Activated T-helper 2 cell treated with anti-CD3 and anti-CD28 coated beads, Interferon-gamma antibody, Interleukin-2, Interleukin-4, amounts not matched to agents 10 μg/mL and 5 μg/mL and 100 μg/mL, durations not matched to agents 14 hours and 24 hours and 36 hours (primary cell): ENCODE results near the gene TARM1. TPM values are rescaled to one million over a fixed set of nuclear protein-coding genes. Genes with fewer than 3 reads are reported as not detected.
"Not testable (repeated sequence)": the region's sequence is repeated elsewhere in the genome, so short reads cannot be mapped to it uniquely, and the experiment has no call there.

Experiments
- DNase-seq: peaks from one replicate; pipeline ENCODE4 v3.0.0; 2021; ENCODE audit warnings: low spot score
- H3K27ac Mint-ChIP-seq: one replicate; pipeline ENCODE4 v1.8.0; 2021; ENCODE audit warnings: mixed read lengths
- H3K27me3 Mint-ChIP-seq: one replicate; pipeline ENCODE4 v1.8.0; 2021; ENCODE audit warnings: low read depth, mixed read lengths
- H3K36me3 Mint-ChIP-seq: one replicate; pipeline ENCODE4 v1.8.0; 2021; ENCODE audit warnings: low read depth, mixed read lengths
- H3K4me1 Mint-ChIP-seq: one replicate; pipeline ENCODE4 v1.8.0; 2021; ENCODE audit warnings: low read depth, mixed read lengths
- H3K4me3 Mint-ChIP-seq: one replicate; pipeline ENCODE4 v1.8.0; 2021; ENCODE audit warnings: low read depth, mild to moderate bottlenecking, moderate library complexity, mixed read lengths
- H3K9me3 Mint-ChIP-seq: one replicate; pipeline ENCODE4 v1.8.0; 2021; ENCODE audit warnings: mixed read lengths
- intact Hi-C: fragments of 100-400 bp; cut with micrococcal nuclease; formaldehyde crosslinking; loops from one replicate; pipeline ENCODE4 v1.15.1; 2023
- total RNA-seq: library from RNA; stranded (reverse); gene quantifications from 2 replicates; pipeline ENCODE4 v1.2.3, GENCODE V29; 2022

Gene TARM1
- total RNA-seq, 1 donor from 2014 or later: not detected

DNA sequence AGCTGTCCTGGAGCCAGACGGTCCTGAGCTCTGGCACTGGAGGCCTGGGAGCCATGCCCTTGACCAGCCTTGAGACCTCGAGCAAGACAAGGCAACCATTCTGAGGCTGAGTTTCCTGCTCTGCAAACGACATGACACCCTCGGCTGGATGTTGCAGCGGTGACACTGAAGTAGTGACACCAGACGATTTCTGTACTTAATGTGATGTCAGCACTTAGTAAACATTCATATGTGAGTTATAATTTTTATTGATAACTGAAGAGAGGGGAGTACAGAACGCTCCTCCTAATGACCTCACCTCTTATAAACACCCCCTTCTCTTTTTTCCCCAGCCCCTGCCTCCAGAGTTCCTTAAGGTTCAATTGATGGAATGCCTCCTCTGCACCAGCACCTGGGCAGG, 27.3 kb upstream of the TARM1 start:
- no peaks in the 10 kb centered on the region for H3K27me3 Mint-ChIP-seq

GRCh38 chr19:54107876-54108490, 26.8 kb upstream of the TARM1 start:
- Mint-ChIP-seq H3K36me3 (peaks cover 57% of the 10 kb centered on the region), H3K27ac (no peak overlapping the region), H3K4me1 (peaks cover 3% of the 10 kb centered on the region), H3K9me3 (no peaks in the 10 kb centered on the region), H3K27me3 (no peaks in the 10 kb centered on the region), H3K4me3 (no peak overlapping the region)
- intact Hi-C loops: no loop called here
- no peak for DNase-seq

More for the DNA sequence above, 27.3 kb upstream of the TARM1 start:
- Mint-ChIP-seq H3K4me1 (peaks cover 4% of the 10 kb centered on the region), H3K27ac (no peak overlapping the region), H3K9me3 (no peaks in the 10 kb centered on the region), H3K4me3 (no peak overlapping the region), H3K36me3 (peaks cover 63% of the 10 kb centered on the region)
- no peak for DNase-seq
- intact Hi-C loops: no loop called here

DNA sequence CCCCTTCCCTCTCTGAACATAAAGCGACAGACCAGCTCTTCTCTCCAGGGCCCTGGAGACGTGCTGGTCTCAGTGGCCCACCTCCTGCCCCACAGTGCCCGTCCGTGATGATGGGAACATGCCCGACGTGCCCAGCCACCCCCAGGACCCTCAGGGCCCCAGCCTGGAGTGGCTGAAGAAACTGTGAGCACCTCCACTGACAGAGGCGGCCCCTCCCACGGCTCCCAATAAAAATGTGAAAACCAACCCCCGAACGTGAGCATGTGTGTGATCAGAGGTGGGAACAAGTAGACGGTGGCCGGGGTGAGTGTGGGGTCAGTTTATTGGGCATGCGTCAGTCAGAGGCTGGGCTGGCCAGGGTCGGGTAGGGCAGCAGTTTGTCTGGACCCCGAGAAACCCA, 25.6 kb upstream of the TARM1 start:
- no peaks in the 10 kb centered on the region for H3K9me3 Mint-ChIP-seq
- peaks cover 53% of the 10 kb centered on the region for H3K36me3 Mint-ChIP-seq
- no peak for DNase-seq
- H3K27ac Mint-ChIP-seq: no peak overlapping the region
- H3K27me3 Mint-ChIP-seq: no peaks in the 10 kb centered on the region
- no peak overlapping the region for H3K4me3 Mint-ChIP-seq
- H3K4me1 Mint-ChIP-seq: peaks cover 8% of the 10 kb centered on the region
- intact Hi-C loops: no loop called here

DNA sequence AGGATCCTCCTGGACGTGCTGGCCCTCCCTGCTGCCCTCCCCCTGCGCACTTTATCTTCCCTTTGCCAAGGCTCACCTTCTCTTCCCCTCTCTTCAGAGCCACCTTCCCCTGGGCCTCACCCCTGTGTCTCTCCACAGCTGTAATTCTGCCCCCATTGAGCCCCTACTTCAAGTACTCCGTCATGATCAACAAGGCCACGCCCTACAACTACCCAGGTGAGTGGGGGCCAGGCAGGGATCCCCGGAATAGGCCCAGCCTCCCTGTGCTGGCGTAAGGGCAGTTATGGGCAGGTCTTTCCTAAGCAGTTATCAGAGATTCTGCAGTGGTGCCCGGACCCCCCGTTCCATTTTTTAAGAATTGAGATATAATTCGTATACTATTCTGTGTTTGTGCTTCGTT, 24.6 kb upstream of the TARM1 start:
- no peaks in the 10 kb centered on the region for H3K27me3 Mint-ChIP-seq
- DNase-seq: no peak
- H3K27ac Mint-ChIP-seq: no peak overlapping the region
- peaks cover 8% of the 10 kb centered on the region for H3K4me1 Mint-ChIP-seq
- intact Hi-C loops: no loop called here
- H3K9me3 Mint-ChIP-seq: no peaks in the 10 kb centered on the region
- peaks cover 50% of the 10 kb centered on the region for H3K36me3 Mint-ChIP-seq
- H3K4me3 Mint-ChIP-seq: peak overlapping the region; percentile 15

DNA sequence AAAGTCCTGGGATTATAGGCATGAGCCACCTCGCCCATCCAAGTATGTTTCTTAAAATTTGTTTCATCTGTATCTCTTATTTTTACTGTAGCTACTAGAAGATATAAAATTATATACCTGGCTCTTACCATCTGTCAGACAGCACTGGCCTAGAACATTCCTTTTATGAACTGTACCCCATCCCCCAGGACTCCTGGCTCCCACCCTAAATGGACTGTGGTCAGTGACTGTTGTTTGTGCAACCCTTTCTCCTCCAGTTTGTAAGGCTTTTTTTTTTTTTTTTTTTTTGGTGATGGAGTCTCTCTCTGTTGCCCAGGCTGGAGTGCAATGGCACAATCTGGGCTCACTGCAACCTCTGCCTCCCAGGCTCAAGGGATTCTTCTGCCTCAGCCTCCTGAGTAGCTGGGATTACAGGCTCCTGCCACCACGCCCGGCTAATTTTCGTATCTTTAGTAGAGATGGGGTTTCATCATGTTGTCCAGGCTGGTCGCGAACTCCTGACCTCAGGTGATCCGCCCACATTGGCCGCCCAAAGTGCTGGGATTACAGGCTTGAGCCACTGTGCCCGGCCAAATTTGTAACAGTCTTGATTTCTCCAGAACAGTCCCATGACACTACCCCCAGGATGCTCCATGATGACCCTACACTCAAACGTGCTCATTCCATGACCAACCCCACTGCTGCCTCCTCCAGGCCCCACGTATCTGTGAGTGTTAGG, 24.0 kb upstream of the TARM1 start:
- no peak overlapping the region for H3K27ac Mint-ChIP-seq
- no peaks in the 10 kb centered on the region for H3K27me3 Mint-ChIP-seq
- H3K4me3 Mint-ChIP-seq: peak overlapping the region; percentile 33
- H3K9me3 Mint-ChIP-seq: no peaks in the 10 kb centered on the region
- H3K36me3 Mint-ChIP-seq: peaks cover 44% of the 10 kb centered on the region
- peaks cover 8% of the 10 kb centered on the region for H3K4me1 Mint-ChIP-seq
- intact Hi-C loops: loop anchor here (5.0 kb wide), 2 partner anchors 238 to 357 kb away; partner anchors contain the start of genes LENG9 and MYADM
- no peak for DNase-seq

GRCh38 chr19:54102421-54103169, 21.4 kb upstream of the TARM1 start, which contains the start of gene NDUFA3:
Gene NDUFA3, plus strand, starts transcription at chr19:54102855. Its CDS starts 24 bp downstream, at chr19:54102879.
- peak; percentile 98 for DNase-seq
- intact Hi-C loops: loop anchor here (1.0 to 5.0 kb wide), 4 partner anchors 13 to 360 kb away; partner anchors contain the start of genes CNOT3, LENG9, MYADM and PRPF31
- peaks cover 28% of the 10 kb centered on the region for H3K36me3 Mint-ChIP-seq
- no peaks in the 10 kb centered on the region for H3K9me3 Mint-ChIP-seq
- peaks cover 3% of the 10 kb centered on the region for H3K27me3 Mint-ChIP-seq
- peak within 1 kb of the TSS; percentile 91 for H3K4me3 Mint-ChIP-seq
- H3K4me1 Mint-ChIP-seq: peaks cover 8% of the 10 kb centered on the region
- H3K27ac Mint-ChIP-seq: peak within 1 kb of the TSS; percentile 79

DNA sequence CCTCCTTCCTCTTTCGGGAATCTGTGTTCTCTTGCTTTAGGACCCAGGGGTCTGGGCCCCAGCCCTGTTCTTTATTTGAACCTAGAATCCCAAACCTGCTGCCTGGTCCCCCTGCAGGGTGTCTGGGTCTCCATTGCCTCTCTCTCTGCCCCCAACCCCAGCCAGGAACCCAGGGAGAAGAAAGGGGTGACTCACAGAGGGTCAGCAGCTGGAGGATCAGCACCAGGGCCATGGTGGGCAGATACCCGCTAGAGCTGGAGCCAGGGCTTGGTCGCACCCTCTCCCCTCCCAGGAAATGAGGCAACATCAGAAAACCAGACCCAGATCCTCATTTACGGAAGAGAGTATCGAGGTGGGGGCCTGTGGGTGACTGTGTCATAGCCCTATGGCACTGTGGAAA, 19.4 kb upstream of the TARM1 start, which contains the start of gene OSCAR:
OSCAR (minus strand) TSS at position 243 of the 400 bp plus-strand sequence; CDS start at position 232, 11 bp downstream.
- Mint-ChIP-seq H3K27me3 (peaks cover 11% of the 10 kb centered on the region), H3K36me3 (peaks cover 8% of the 10 kb centered on the region), H3K9me3 (no peaks in the 10 kb centered on the region), H3K4me3 (peak within 1 kb of the TSS; percentile 65), H3K4me1 (peaks cover 14% of the 10 kb centered on the region), H3K27ac (no peak within 1 kb of the TSS)
- intact Hi-C loops: loop anchor here (5.0 kb wide), 2 partner anchors 233 to 362 kb away; partner anchors contain the start of genes LENG9 and MYADM
- no peak for DNase-seq

DNA sequence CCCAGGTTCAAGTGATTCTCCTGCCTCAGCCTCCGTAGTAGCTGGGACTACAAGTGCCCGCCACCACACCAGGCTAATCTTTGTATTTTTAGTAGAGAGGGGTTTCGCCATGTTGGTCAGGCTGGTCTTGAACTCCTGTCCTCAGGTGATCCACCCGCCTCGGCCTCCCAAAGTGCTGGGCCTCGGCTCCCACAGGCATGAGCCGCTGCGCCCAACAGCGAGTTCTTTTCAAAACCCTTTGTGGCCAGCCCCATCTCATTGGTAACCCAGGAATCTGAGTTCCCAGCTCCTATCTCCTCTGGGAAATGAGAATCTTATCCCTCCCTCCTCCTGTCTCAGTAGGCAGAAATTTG, 18.7 kb upstream of the TARM1 start:
- not testable (repeated sequence) for H3K27ac Mint-ChIP-seq, DNase-seq, H3K4me3 Mint-ChIP-seq, H3K36me3 Mint-ChIP-seq, H3K9me3 Mint-ChIP-seq
- peaks cover 12% of the 10 kb centered on the region for H3K4me1 Mint-ChIP-seq
- peaks cover 11% of the 10 kb centered on the region for H3K27me3 Mint-ChIP-seq
- intact Hi-C loops: loop anchor here (5.0 kb wide), 2 partner anchors 233 to 362 kb away; partner anchors contain the start of genes LENG9 and MYADM

DNA sequence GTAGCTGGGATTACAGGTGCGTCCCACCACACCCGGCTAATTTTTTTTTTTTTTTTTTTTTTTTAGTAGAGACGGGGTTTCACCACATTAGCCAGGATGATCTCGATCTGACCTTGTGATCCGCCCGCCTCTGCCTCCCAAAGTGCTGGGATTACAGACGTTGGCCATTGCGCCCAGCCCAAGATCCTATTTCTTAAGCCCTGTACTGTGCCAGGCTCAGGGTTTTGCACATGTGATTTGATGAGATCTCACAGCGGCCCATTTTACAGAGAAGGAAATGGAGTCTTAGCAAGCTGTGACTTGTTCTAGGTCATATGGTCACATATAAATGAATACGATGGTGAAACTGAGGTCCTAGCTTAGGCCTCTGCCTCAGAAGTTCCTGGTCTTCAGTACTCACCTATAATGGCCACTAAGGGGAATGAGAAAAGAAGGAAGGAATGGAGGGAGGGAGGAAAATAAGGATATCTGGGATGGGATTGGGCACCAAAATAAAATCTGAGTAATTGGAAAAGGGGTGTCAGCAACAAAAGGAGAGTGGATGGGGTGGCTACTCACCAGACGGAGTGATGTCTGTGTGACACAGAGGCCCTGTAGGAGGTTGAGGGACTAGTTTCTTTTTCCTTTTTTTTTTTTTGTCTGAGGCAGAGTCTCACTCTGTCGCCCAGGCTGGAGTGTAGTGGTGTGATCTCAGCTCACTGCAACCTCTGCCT, 18.2 kb upstream of the TARM1 start:
- intact Hi-C loops: no loop called here
- Mint-ChIP-seq H3K4me3 (no peak overlapping the region), H3K4me1 (peaks cover 16% of the 10 kb centered on the region), H3K36me3 (no peaks in the 10 kb centered on the region), H3K27me3 (peaks cover 13% of the 10 kb centered on the region), H3K27ac (peak overlapping the region; percentile 28), H3K9me3 (no peaks in the 10 kb centered on the region)
- no peak for DNase-seq

DNA sequence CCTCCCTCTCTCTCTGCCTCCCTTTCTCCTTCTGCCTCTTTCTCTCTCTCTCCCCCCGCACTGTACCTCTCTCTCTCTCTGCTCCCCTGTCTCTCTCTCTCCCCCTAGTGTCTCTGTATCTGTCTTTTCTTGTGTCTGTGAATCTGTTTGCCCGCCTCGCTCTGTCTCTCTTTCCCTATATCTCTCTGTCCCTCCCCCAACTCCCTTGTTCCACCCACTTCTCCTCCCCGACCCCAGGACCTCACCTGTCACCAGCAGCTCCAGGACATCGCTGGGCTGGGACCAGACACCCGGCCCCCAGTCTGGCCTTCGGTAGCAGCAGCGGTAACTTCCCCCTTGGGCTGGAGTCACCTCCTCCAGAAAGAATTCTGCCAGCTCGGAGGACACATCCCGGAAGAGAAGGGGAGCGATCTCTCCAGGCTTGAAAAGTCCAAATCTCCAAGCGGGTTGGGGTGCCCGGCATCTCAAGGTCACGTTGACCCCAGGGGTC, 15.5 kb upstream of the TARM1 start:
- H3K4me1 Mint-ChIP-seq: peaks cover 13% of the 10 kb centered on the region
- no peaks in the 10 kb centered on the region for H3K36me3 Mint-ChIP-seq
- H3K9me3 Mint-ChIP-seq: peaks cover 4% of the 10 kb centered on the region
- intact Hi-C loops: no loop called here
- no peak overlapping the region for H3K27ac Mint-ChIP-seq
- H3K27me3 Mint-ChIP-seq: peaks cover 17% of the 10 kb centered on the region
- DNase-seq: no peak
- peak overlapping the region; percentile 62 for H3K4me3 Mint-ChIP-seq

DNA sequence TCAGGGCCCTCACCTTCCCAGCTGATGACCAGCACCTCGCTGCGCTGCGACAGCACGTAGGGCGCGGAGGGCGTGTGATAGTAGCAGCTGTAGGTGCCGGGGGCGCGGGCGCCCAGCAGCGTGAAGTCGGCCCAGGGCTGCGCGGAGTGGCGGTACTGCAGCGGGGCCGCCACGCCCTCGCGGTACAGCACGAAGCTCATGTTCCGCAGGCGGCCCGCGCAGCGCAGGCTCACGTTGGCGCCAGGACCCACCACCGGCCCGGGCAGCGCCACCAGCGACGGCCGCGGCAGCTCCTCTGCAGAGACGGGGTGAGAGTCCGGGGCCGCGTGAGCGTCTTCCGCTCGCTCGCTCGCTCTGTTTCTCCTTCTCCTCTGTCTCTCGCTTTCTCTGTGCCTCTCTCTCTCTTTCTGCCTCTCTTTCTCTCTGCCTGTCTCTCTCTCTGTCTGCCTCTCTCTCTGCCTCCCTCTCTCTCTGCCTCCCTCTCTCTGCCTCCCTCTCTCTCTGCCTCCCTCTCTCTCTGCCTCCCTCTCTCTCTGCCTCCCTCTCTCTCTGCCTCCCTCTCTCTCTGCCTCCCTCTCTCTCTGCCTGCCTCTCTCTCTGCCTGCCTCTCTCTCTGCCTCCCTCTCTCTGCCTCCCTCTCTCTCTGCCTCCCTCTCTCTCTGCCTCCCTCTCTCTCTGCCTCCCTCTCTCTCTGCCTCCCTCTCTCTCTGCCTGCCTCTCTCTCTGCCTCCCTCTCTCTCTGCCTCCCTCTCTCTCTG, 14.9 kb upstream of the TARM1 start:
- peaks cover 17% of the 10 kb centered on the region for H3K27me3 Mint-ChIP-seq
- H3K4me3 Mint-ChIP-seq: peak overlapping the region; percentile 62
- H3K4me1 Mint-ChIP-seq: peaks cover 13% of the 10 kb centered on the region
- intact Hi-C loops, H3K27ac Mint-ChIP-seq, H3K9me3 Mint-ChIP-seq, H3K36me3 Mint-ChIP-seq: not testable (repeated sequence)
- DNase-seq: peak; percentile 31
